ENCODE measurements around the gene CD160. TPM values are rescaled to one million over a fixed set of nuclear protein-coding genes. Genes with fewer than 3 reads are reported as not detected.
"Not testable (repeated sequence)": the region's sequence is repeated elsewhere in the genome, so short reads cannot be mapped to it uniquely, and the experiment has no call there.

The CD160 gene
- total RNA-seq: not detected

- no peaks in the 10 kb centered on the region for H3K36me3 Mint-ChIP-seq (ENCODE audit: low read depth)
- peaks cover 24% of the 10 kb centered on the region for H3K27me3 Mint-ChIP-seq
- ATAC-seq (replicated peaks): peak; percentile 77
- H3K4me1 Mint-ChIP-seq: peaks cover 20% of the 10 kb centered on the region
- no peak within 1 kb of the TSS for H3K4me3 Mint-ChIP-seq
- no peak within 1 kb of the TSS for H3K27ac Mint-ChIP-seq
- H3K9me3 Mint-ChIP-seq: no peaks in the 10 kb centered on the region
These were observed at the start of gene CD160 for GRCh38 chr1:145719230-145720079. Gene CD160 (plus strand): TSS chr1:145719499. CDS start chr1:145728328, 8,829 bp downstream.

- ATAC-seq (replicated peaks): peak; percentile 49
- not testable (repeated sequence) for H3K27ac Mint-ChIP-seq, H3K9me3 Mint-ChIP-seq, H3K4me3 Mint-ChIP-seq, H3K27me3 Mint-ChIP-seq, H3K4me1 Mint-ChIP-seq
- H3K36me3 Mint-ChIP-seq (ENCODE audit: low read depth): peaks cover 26% of the 10 kb centered on the region
These were observed 48.1 kb upstream of the CD160 start for GRCh38 chr1:145670995-145671745.

GRCh38 chr1:145673217-145673616 is 46.1 kb upstream of the CD160 start:
- not testable (repeated sequence) for H3K9me3 Mint-ChIP-seq; H3K27me3 Mint-ChIP-seq; H3K4me3 Mint-ChIP-seq; ATAC-seq (replicated peaks); H3K27ac Mint-ChIP-seq; H3K4me1 Mint-ChIP-seq
- peaks cover 17% of the 10 kb centered on the region for H3K36me3 Mint-ChIP-seq (ENCODE audit: low read depth)

- not testable (repeated sequence) for H3K4me3 Mint-ChIP-seq; H3K9me3 Mint-ChIP-seq; H3K36me3 Mint-ChIP-seq (ENCODE audit: low read depth); H3K27ac Mint-ChIP-seq; ATAC-seq (replicated peaks); H3K27me3 Mint-ChIP-seq
- peaks cover 12% of the 10 kb centered on the region for H3K4me1 Mint-ChIP-seq
These were observed 34.4 kb upstream of the CD160 start for GRCh38 chr1:145684858-145685257.

GRCh38 chr1:145686078-145686477 is 33.2 kb upstream of the CD160 start:
- H3K9me3 Mint-ChIP-seq; H3K27me3 Mint-ChIP-seq; H3K36me3 Mint-ChIP-seq (ENCODE audit: low read depth); H3K4me3 Mint-ChIP-seq; ATAC-seq (replicated peaks); H3K27ac Mint-ChIP-seq: not testable (repeated sequence)
- peaks cover 19% of the 10 kb centered on the region for H3K4me1 Mint-ChIP-seq

- Mint-ChIP-seq H3K4me1 (peaks cover 19% of the 10 kb centered on the region), H3K27me3 (no peaks in the 10 kb centered on the region), H3K27ac (no peak overlapping the region)
These were observed 31.0 kb upstream of the CD160 start for GRCh38 chr1:145688328-145688727.

GRCh38 chr1:145688924-145689323 is 30.4 kb upstream of the CD160 start:
- no peaks in the 10 kb centered on the region for H3K9me3 Mint-ChIP-seq
- H3K36me3 Mint-ChIP-seq (ENCODE audit: low read depth): no peaks in the 10 kb centered on the region
- ATAC-seq (replicated peaks): no peak
- no peak overlapping the region for H3K27ac Mint-ChIP-seq
- no peak overlapping the region for H3K4me3 Mint-ChIP-seq
- no peaks in the 10 kb centered on the region for H3K27me3 Mint-ChIP-seq
- peaks cover 19% of the 10 kb centered on the region for H3K4me1 Mint-ChIP-seq

More at GRCh38 chr1:145688328-145688727, 31.0 kb upstream of the CD160 start:
- Mint-ChIP-seq H3K36me3 (ENCODE audit: low read depth) (no peaks in the 10 kb centered on the region), H3K9me3 (no peaks in the 10 kb centered on the region), H3K4me3 (no peak overlapping the region)
- no peak for ATAC-seq (replicated peaks)

- Mint-ChIP-seq H3K9me3 (no peaks in the 10 kb centered on the region), H3K4me3 (peak overlapping the region; percentile 2), H3K36me3 (ENCODE audit: low read depth) (no peaks in the 10 kb centered on the region), H3K4me1 (peaks cover 19% of the 10 kb centered on the region), H3K27me3 (no peaks in the 10 kb centered on the region), H3K27ac (peak overlapping the region; percentile 79)
- no peak for ATAC-seq (replicated peaks)
These were observed 29.4 kb upstream of the CD160 start for GRCh38 chr1:145689922-145690321.

GRCh38 chr1:145690587-145691558 is 28.4 kb upstream of the CD160 start:
- peak; percentile 97 for ATAC-seq (replicated peaks)
- peak overlapping the region; percentile 2 for H3K4me3 Mint-ChIP-seq
- peaks cover 19% of the 10 kb centered on the region for H3K4me1 Mint-ChIP-seq
- H3K27me3 Mint-ChIP-seq: no peaks in the 10 kb centered on the region
- H3K36me3 Mint-ChIP-seq (ENCODE audit: low read depth): no peaks in the 10 kb centered on the region
- H3K27ac Mint-ChIP-seq: no peak overlapping the region
- H3K9me3 Mint-ChIP-seq: no peaks in the 10 kb centered on the region

- H3K36me3 Mint-ChIP-seq (ENCODE audit: low read depth): no peaks in the 10 kb centered on the region
- H3K4me1 Mint-ChIP-seq: peaks cover 19% of the 10 kb centered on the region
- H3K27ac Mint-ChIP-seq: no peak overlapping the region
- H3K27me3 Mint-ChIP-seq: no peaks in the 10 kb centered on the region
- no peak for ATAC-seq (replicated peaks)
- no peak overlapping the region for H3K4me3 Mint-ChIP-seq
- H3K9me3 Mint-ChIP-seq: no peaks in the 10 kb centered on the region
These were observed 26.4 kb upstream of the CD160 start for GRCh38 chr1:145692785-145693443.

GRCh38 chr1:145695821-145696629 is 23.3 kb upstream of the CD160 start:
- no peak for ATAC-seq (replicated peaks)
- Mint-ChIP-seq H3K27ac (no peak overlapping the region), H3K27me3 (no peaks in the 10 kb centered on the region), H3K4me1 (no peaks in the 10 kb centered on the region), H3K4me3 (no peak overlapping the region), H3K9me3 (no peaks in the 10 kb centered on the region), H3K36me3 (ENCODE audit: low read depth) (no peaks in the 10 kb centered on the region)

- no peak for ATAC-seq (replicated peaks)
- Mint-ChIP-seq H3K9me3 (no peaks in the 10 kb centered on the region), H3K4me3 (no peak overlapping the region), H3K27me3 (no peaks in the 10 kb centered on the region), H3K36me3 (ENCODE audit: low read depth) (no peaks in the 10 kb centered on the region), H3K4me1 (no peaks in the 10 kb centered on the region), H3K27ac (no peak overlapping the region)
These were observed 22.7 kb upstream of the CD160 start for GRCh38 chr1:145696630-145696960.

GRCh38 chr1:145701306-145701862 is 17.9 kb upstream of the CD160 start:
- ATAC-seq (replicated peaks): no peak
- H3K4me1 Mint-ChIP-seq: no peaks in the 10 kb centered on the region
- H3K9me3 Mint-ChIP-seq: no peaks in the 10 kb centered on the region
- H3K27ac Mint-ChIP-seq: no peak overlapping the region
- no peaks in the 10 kb centered on the region for H3K27me3 Mint-ChIP-seq
- no peak overlapping the region for H3K4me3 Mint-ChIP-seq
- H3K36me3 Mint-ChIP-seq (ENCODE audit: low read depth): no peaks in the 10 kb centered on the region
